Right atrium auricular region (tissue), 2 donors: ENCODE data around the gene KIF19. TPM values are rescaled to one million over a fixed set of nuclear protein-coding genes. Genes with fewer than 3 reads are reported as not detected.
"Not testable (repeated sequence)": the region's sequence is repeated elsewhere in the genome, so short reads cannot be mapped to it uniquely, and the experiment has no call there.

Experiments used
- DNase-seq: peaks from one replicate; pipeline ENCODE4 v3.0.0-alpha.2; 2019; ENCODE audit warnings: low spot score
- H3K27ac ChIP-seq, 2 donors: fragments of 200-600 bp; sonication (generic); 1 replicate in 1 of 2; 2 replicates in 1 of 2; pipeline ENCODE4 v1.5.1; 2016 to 2019
- H3K27me3 ChIP-seq, 2 donors: fragments of 200-600 bp; sonication (generic); one replicate each; pipeline versions ENCODE4 v1.5.1 to v1.6.0; 2017 to 2019
- H3K36me3 ChIP-seq: fragments of 200-600 bp; sonication (generic); one replicate; pipeline ENCODE4 v1.5.1; 2016
- H3K4me1 ChIP-seq, 2 donors: fragments of 200-600 bp; sonication (generic); one replicate each; pipeline versions ENCODE4 v1.5.1 to v1.6.0; 2017 to 2019
- H3K4me3 ChIP-seq, 2 donors: fragments of 200-600 bp; sonication (generic); 1 replicate in 1 of 2; 2 replicates in 1 of 2; pipeline ENCODE4 v1.5.1; 2017 to 2019; ENCODE audit warnings: mild to moderate bottlenecking in 1 of 2, moderate library complexity in 1 of 2
- H3K9me3 ChIP-seq, 2 donors: fragments of 200-600 bp; sonication (generic); one replicate each; pipeline ENCODE4 v1.5.1; 2019
- total RNA-seq, 2 donors: library from RNA; depleted of rRNA; stranded (reverse); fragments of >200 nt; gene quantifications; one replicate each; pipeline ENCODE4 v1.1.0, GENCODE V29; 2016
- TF ChIP-seq, protein P1 (sequence below), 2 donors: fragments of 200-600 bp; sonication (generic); IDR thresholded peaks; one replicate each; pipeline ENCODE4 v1.5.1; 2019; ENCODE audit warnings: antibody characterized with exemption in 2 of 2

The KIF19 gene
- total RNA-seq, result under 1 TPM in 1 of 2 donors, not detected in 1; 0.30 TPM

- H3K36me3 ChIP-seq, result no peaks in the 10 kb centered on the region
- H3K4me3 ChIP-seq, result peak within 1 kb of the TSS; percentile 26 to 49
- no peak for DNase-seq
- H3K27me3 ChIP-seq, result no peaks in the 10 kb centered on the region
- TF ChIP-seq, protein P1, sequence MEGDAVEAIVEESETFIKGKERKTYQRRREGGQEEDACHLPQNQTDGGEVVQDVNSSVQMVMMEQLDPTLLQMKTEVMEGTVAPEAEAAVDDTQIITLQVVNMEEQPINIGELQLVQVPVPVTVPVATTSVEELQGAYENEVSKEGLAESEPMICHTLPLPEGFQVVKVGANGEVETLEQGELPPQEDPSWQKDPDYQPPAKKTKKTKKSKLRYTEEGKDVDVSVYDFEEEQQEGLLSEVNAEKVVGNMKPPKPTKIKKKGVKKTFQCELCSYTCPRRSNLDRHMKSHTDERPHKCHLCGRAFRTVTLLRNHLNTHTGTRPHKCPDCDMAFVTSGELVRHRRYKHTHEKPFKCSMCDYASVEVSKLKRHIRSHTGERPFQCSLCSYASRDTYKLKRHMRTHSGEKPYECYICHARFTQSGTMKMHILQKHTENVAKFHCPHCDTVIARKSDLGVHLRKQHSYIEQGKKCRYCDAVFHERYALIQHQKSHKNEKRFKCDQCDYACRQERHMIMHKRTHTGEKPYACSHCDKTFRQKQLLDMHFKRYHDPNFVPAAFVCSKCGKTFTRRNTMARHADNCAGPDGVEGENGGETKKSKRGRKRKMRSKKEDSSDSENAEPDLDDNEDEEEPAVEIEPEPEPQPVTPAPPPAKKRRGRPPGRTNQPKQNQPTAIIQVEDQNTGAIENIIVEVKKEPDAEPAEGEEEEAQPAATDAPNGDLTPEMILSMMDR (IDR thresholded peaks at IDR 0.05), result no peak
- peaks cover 0 to 22% of the 10 kb centered on the region in 2 donors for H3K4me1 ChIP-seq
- H3K27ac ChIP-seq, result peak within 1 kb of the TSS in 1 of 2 donors; percentile 33
- H3K9me3 ChIP-seq, result no peaks in the 10 kb centered on the region
These were observed at the start of gene KIF19 for GRCh38 chr17:74325743-74326379. Gene KIF19, plus strand, starts transcription at chr17:74326226. Its CDS starts 124 bp downstream, at chr17:74326350.

GRCh38 chr17:74276541-74277009, 49.5 kb upstream of the KIF19 start:
- Histone ChIP-seq H3K27ac (peak overlapping the region; percentile 45 to 60), H3K36me3 (no peaks in the 10 kb centered on the region), H3K4me1 (peaks cover 0 to 49% of the 10 kb centered on the region in 2 donors), H3K4me3 (no peak overlapping the region), H3K27me3 (no peaks in the 10 kb centered on the region), H3K9me3 (no peaks in the 10 kb centered on the region)
- DNase-seq, result no peak
- TF ChIP-seq, protein P1 (IDR thresholded peaks at IDR 0.05), result no peak

DNA sequence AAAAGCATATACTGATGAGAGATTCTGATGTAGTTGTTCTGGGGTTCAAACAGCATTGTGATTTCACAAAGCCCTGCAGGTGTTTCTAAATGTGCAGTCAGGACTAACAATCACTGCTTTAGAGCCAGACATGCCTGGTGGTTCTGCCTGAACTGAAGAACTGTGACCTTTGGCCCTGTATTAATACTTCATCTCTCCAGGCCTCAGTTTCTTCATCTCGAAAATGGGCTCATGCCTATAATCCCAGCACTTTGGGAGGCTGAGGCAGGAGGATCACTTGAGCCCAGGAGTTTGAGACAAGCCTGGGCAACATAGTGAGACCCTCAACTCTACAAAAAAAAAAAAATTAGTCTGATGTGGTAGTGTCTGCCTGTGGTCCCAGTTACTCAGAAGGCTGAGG, 48.1 kb upstream of the KIF19 start:
- Histone ChIP-seq H3K27me3 (no peaks in the 10 kb centered on the region), H3K4me1 (peaks cover 0 to 36% of the 10 kb centered on the region in 2 donors), H3K27ac (no peak overlapping the region), H3K9me3 (no peaks in the 10 kb centered on the region), H3K4me3 (no peak overlapping the region), H3K36me3 (no peaks in the 10 kb centered on the region)
- no peak for DNase-seq
- TF ChIP-seq, protein P1 (IDR thresholded peaks at IDR 0.05), result no peak

GRCh38 chr17:74279617-74280016, 46.4 kb upstream of the KIF19 start:
- peaks cover 0 to 24% of the 10 kb centered on the region in 2 donors for H3K4me1 ChIP-seq
- H3K4me3 ChIP-seq, H3K9me3 ChIP-seq, H3K27me3 ChIP-seq, H3K36me3 ChIP-seq, H3K27ac ChIP-seq, DNase-seq: not testable (repeated sequence)

GRCh38 chr17:74280093-74280513, 45.9 kb upstream of the KIF19 start:
- H3K4me3 ChIP-seq, result no peak overlapping the region
- no peak overlapping the region for H3K27ac ChIP-seq
- DNase-seq, result no peak
- no peaks in the 10 kb centered on the region for H3K36me3 ChIP-seq
- H3K27me3 ChIP-seq, result no peaks in the 10 kb centered on the region
- TF ChIP-seq, protein P1 (IDR thresholded peaks at IDR 0.05), result no peak
- H3K4me1 ChIP-seq, result peaks cover 0 to 24% of the 10 kb centered on the region in 2 donors
- no peaks in the 10 kb centered on the region for H3K9me3 ChIP-seq

DNA sequence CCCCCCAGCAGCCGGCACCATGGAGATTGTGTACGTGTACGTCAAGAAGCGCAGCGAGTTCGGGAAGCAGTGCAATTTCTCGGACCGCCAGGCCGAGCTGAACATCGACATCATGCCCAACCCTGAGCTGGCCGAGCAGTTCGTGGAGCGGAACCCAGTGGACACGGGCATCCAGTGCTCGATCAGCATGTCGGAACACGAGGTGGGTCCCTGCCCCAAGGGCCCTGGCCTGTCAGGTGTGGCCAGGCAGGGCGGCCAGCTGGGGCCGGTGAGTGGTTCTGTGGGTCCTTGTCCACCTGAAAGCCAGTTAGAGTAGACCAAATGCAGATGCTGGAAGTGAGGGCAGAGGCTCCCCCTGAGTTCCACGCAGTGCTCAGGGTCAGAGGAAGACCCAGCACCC, 44.2 kb upstream of the KIF19 start:
- TF ChIP-seq, protein P1 (IDR thresholded peaks at IDR 0.05), result no peak
- H3K9me3 ChIP-seq, result no peaks in the 10 kb centered on the region
- no peaks in the 10 kb centered on the region for H3K36me3 ChIP-seq
- H3K4me1 ChIP-seq, result peaks cover 0 to 9% of the 10 kb centered on the region in 2 donors
- no peaks in the 10 kb centered on the region for H3K27me3 ChIP-seq
- H3K27ac ChIP-seq, result no peak overlapping the region
- no peak overlapping the region for H3K4me3 ChIP-seq
- DNase-seq, result no peak

GRCh38 chr17:74282274-74282586, 43.8 kb upstream of the KIF19 start:
- not testable (repeated sequence) for H3K9me3 ChIP-seq, H3K4me3 ChIP-seq, H3K36me3 ChIP-seq, H3K27ac ChIP-seq, H3K4me1 ChIP-seq, DNase-seq, H3K27me3 ChIP-seq
